Ovary (tissue), 10 donors: ENCODE results near the gene TUBB8B. TPM values are rescaled to one million over a fixed set of nuclear protein-coding genes. Genes with fewer than 3 reads are reported as not detected.
"Not testable (repeated sequence)": the region's sequence is repeated elsewhere in the genome, so short reads cannot be mapped to it uniquely, and the experiment has no call there.

Experiments used
- DNase-seq, 5 donors: peaks; one replicate each; pipeline ENCODE4 v3.0.0-alpha.2; 2019 to 2020
- H3K27ac ChIP-seq, 2 donors: fragments of 200-600 bp; one replicate each; pipeline versions ENCODE4 v1.5.1 to v1.8.0; 2019 to 2022
- H3K27me3 ChIP-seq: fragments of 200-600 bp; one replicate; pipeline ENCODE4 v1.8.0; 2022
- H3K36me3 ChIP-seq: fragments of 200-600 bp; sonication (generic); one replicate; pipeline ENCODE4 v1.5.1; 2019
- H3K4me1 ChIP-seq: one replicate; pipeline ENCODE4 v1.8.1; 2013; ENCODE audit warnings: mild to moderate bottlenecking, moderate library complexity; ENCODE audit not compliant: insufficient read depth
- H3K4me3 ChIP-seq: fragments of 200-600 bp; sonication (generic); one replicate; pipeline ENCODE4 v1.5.1; 2017
- H3K9me3 ChIP-seq, 2 donors: fragments of 200-600 bp in 1 of 2; sonication (generic) in 1 of 2; one replicate each; pipeline versions ENCODE4 v1.5.1 to v1.8.1; 2013 to 2019; ENCODE audit warnings: mild to moderate bottlenecking in 1 of 2, moderate library complexity in 1 of 2
- WGBS, 3 donors: extraction: QIAGEN DNeasy Blood & Tissue Kit in 1 of 3; methylation state at CpG; one replicate each; pipeline versions ENCODE4 v1.1.5 to v1.1.7; 2013 to 2017; 5-methylcytosine and 5-hydroxymethylcytosine counted together
- intact Hi-C, 4 donors: fragments of 100-400 bp; cut with DNase I; formaldehyde crosslinking; loops; one replicate each; pipeline versions ENCODE4 v1.11.0 to v1.15.1; 2022 to 2023
- long read RNA-seq, 3 donors: library from polyadenylated mRNA in 2 of 3; unstranded in 2 of 3; transcript quantifications; one replicate each; pipeline ENCODE4 v2.0.0 and lab custom pipeline, GENCODE V29; 2021 to 2026
- polyA plus RNA-seq, 2 donors: library from polyadenylated mRNA; stranded (reverse); fragments of 200-250 nt in 1 of 2; fragments of 350-450 nt in 1 of 2; fragmentation: Illumina TruSeq in 1 of 2; extraction: RNeasy Lipid Tissue Mini Kit (QIAGEN cat#74804) in 1 of 2; gene quantifications; one replicate each; pipeline ENCODE4 v1.2.3, GENCODE V29; 2013 to 2014
- total RNA-seq, 7 donors: library from RNA; depleted of rRNA in 2 of 7; stranded (reverse); fragments of >200 nt in 2 of 7; fragmentation: NEBNext Ultra II Directional in 3 of 7; extraction: Animal tissue kit (Norgen Biotek cat#: 25700) in 3 of 7; gene quantifications; one replicate each; pipeline versions ENCODE4 v1.1.0 to v1.2.4, GENCODE V29; 2016 to 2023
- donor health status: DM: no; HTN: no; CAD: no; lungs with moderate emphysema.
- donor health status: DM: no; HTN: no; CAD: no.
- donor health status: Bipolar disorder and iron deficiency.
- donor health status: DM: yes; HTN: yes; CAD: no.
- donor health status: DM: no; HTN: no; CAD: no.
- donor health status: DM: yes; HTN: yes; CAD: no.

Gene TUBB8B
- total RNA-seq = under 1 TPM in 3 of 7 donors, not detected in 4; 0.26 to 0.73 (median 0.30) TPM
- polyA plus RNA-seq = 1 to 10 TPM in 1 of 2 donors, under 1 TPM in 1; 0.25 to 2.9 TPM
- long read RNA-seq, donor 1, partial matches to known transcripts = 0 of 1 reads
- long read RNA-seq, donor 1, other reads (novel, unspliced or antisense) = 1 of 1 reads
- long read RNA-seq, donor 2 = 0 reads
- long read RNA-seq, donor 3 = 0 reads

DNA sequence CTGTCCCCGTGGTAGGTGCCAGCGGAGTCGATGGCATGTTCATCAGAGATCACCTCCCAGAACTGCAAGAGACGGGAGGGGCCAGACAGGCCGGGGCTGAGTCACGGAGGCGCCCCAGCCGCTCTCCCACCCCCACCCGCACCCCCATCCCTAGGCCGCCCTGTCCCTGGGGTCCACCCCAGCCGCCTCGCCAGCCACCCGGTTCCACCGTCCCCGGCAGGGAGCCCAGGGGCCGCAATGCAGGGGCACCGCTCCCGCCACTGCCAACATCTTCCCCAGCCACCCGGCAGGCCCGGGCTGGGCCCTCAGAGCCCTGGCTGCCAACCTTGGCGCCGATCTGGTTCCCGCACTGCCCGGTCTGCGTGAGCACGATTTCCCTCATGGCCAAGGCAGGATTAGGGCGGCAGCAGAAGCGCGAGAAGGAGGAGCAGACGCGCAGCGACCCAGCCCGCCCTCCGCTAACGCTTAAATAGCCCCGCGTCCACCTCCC is at the start of gene TUBB8B:
Gene TUBB8B, minus strand, starts transcription at position 440 of the 490 bp plus-strand sequence. Its CDS starts 58 bp downstream, at position 382.
- H3K36me3 ChIP-seq, H3K4me1 ChIP-seq, H3K9me3 ChIP-seq, H3K27me3 ChIP-seq, DNase-seq, H3K27ac ChIP-seq, intact Hi-C loops, H3K4me3 ChIP-seq: not testable (repeated sequence)
- WGBS, 3 donors = 85 to 96% (median 86%) methylated on average over 4 to 37 of the region's 37 CpGs

DNA sequence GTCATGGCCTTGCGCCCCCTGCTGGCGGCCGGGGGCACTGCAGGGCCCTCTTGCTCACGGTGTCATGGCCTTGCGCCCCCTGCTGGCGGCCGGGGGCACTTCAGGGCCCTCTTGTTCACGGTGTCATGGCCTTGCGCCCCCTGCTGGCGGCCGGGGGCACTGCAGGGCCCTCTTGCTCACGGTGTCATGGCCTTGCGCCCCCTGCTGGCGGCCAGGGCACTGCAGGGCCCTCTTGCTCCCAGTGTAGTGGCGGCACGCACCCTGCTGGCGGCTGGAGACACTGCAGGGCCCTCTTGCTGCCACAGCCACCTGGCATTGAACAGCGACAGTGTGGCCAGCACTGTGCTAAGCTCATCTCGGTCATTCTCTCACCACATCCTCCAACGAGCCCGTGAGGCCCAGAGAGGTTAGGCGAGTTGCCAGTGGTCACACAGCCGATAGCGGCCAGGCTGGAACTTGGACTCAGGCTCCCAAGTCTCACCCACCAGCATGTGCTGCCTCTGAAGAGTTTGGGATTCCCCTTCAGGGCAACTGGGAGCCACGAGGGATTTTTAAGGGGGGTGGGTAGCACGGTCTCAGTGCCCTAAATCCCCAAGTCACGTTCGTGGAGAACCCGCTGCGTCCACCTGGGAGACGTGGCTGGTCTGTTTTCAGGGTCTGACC is 48.0 kb upstream of the TUBB8B start:
- H3K27me3 ChIP-seq, DNase-seq, H3K4me1 ChIP-seq, H3K9me3 ChIP-seq, intact Hi-C loops, H3K27ac ChIP-seq, H3K36me3 ChIP-seq, H3K4me3 ChIP-seq: not testable (repeated sequence)
- 77 to 84% (median 81%) methylated on average over 13 to 28 of the region's 31 CpGs for WGBS, 3 donors

DNA sequence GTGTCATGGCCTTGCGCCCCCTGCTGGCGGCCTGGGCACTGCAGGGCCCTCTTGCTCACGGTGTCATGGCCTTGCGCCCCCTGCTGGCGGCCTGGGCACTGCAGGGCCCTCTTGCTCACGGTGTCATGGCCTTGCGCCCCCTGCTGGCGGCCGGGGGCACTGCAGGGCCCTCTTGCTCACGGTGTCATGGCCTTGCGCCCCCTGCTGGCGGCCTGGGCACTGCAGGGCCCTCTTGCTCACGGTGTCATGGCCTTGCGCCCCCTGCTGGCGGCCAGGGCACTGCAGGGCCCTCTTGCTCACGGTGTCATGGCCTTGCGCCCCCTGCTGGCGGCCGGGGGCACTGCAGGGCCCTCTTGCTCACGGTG is 47.3 kb upstream of the TUBB8B start:
- H3K36me3 ChIP-seq, intact Hi-C loops, H3K9me3 ChIP-seq, H3K4me1 ChIP-seq, H3K27me3 ChIP-seq, H3K4me3 ChIP-seq, H3K27ac ChIP-seq, DNase-seq: not testable (repeated sequence)
- WGBS, 3 donors = 77 to 78% methylated on average over 8 to 15 of the region's 20 CpGs; no CpG with 5 or more reads in 1 of the 3 donors

DNA sequence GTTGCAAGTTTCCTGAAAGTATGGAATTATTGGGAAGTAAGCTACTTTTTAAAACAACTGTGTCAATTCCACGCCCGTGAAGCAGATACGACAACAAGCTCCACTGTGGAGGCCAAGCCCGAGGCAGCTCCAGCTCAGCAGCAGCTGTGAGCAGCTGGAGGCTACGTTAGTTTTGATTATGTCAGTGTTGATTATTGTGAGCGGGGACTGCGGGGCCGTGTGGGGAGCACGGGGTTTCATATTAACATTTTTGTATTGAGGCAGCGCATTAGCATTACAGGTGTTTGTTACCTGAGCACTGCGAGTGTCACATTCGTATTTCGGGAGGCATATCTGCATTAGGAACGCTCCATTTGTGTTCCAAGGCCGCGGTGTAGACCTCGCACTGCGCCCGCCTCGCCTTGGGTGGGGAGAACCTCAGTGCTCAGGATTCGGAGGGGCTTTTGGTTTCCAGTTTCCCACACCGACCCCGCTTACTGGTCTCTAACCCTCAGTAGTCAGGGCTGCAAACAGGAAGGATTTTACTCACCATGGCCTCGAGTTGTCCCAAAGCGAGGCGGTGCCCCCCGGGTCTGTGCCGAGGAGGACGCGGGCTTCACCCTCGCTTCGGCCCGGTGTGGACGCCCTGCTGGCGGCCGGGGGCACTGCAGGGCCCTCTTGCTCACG is 46.8 kb upstream of the TUBB8B start:
- H3K27me3 ChIP-seq, H3K27ac ChIP-seq, H3K36me3 ChIP-seq, H3K4me1 ChIP-seq, H3K4me3 ChIP-seq, intact Hi-C loops, H3K9me3 ChIP-seq: not testable (repeated sequence)
- DNase-seq = peak in 1 of 5 donors; percentile 31
- 39 to 81% (median 77%) methylated on average over 12 to 15 of the region's 37 CpGs for WGBS, 3 donors

DNA sequence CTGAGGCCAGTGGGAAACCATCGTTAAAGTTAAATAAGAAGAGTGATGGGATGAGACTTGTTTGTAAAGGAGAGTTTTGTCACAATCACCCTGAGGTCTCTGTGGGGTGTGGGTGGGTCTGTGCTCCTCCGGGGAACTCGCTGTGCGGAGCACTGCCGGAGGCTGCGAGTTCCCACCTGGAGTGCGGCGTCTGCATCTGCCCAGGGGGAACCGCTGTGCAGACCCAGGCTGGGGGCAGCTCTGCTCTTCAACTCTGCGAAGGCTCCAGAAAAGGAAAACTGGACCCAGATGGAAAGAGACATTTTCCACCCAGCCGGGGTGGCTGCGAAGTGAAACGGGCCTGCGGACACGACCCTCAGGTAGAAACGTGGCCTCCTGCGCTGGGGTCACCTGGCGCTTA is 46.2 kb upstream of the TUBB8B start:
- H3K27me3 ChIP-seq, DNase-seq, H3K9me3 ChIP-seq, H3K36me3 ChIP-seq, H3K4me1 ChIP-seq, H3K27ac ChIP-seq, intact Hi-C loops, H3K4me3 ChIP-seq: not testable (repeated sequence)
- WGBS, 3 donors = 85 to 93% (median 89%) methylated on average over 18 of the region's 18 CpGs

DNA sequence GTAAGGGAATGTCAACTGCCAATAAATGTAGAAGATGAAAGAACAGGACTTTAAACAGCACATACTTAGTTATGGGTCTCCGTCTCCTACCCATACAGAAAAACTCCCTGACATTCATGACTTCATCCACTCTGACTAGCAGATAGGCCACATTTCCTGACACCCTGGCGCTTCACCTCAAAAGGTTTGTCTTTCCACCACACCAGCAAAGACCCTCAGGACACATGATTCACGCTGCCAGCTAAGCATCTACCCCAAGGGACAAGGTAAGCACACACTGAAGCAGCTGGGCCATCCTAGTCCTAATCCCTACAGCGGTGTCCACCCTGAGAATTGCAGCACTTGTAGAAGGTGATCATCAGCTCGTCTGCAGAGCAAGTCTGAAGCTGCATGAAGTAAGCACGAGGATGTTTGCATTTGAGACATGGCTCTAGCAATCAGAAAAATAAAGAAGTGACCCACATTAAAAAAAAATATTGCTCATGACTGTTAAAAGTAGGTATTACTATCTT is 44.5 kb upstream of the TUBB8B start:
- H3K27ac ChIP-seq, H3K4me3 ChIP-seq, intact Hi-C loops, H3K36me3 ChIP-seq, DNase-seq, H3K27me3 ChIP-seq, H3K9me3 ChIP-seq, H3K4me1 ChIP-seq: not testable (repeated sequence)
- 80 to 81% (median 81%) methylated on average over 6 of the region's 6 CpGs for WGBS, 3 donors

DNA sequence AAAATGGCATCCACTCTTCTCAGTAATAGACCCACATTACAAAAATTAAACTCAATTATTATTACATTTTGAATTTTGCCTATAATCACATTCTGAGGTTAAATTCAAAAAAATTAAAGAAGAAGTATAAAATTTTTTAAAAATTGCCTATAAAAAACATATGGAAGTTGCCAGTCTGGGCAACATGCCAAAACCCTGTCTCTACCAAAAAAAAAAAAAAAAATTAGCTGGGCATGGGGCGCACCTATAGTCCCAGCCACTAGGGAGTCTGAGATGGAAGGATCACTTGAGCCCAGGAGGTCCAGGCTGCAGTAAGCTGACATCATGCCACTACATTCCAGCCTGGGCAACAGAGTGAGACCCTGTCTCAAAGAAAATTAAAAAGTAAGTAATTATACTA is 42.1 kb upstream of the TUBB8B start:
- WGBS, 3 donors = 95 to 100% (median 100%) methylated on average over 1 of the region's 1 CpG
- H3K4me1 ChIP-seq, H3K9me3 ChIP-seq, intact Hi-C loops, H3K27ac ChIP-seq, H3K27me3 ChIP-seq, H3K36me3 ChIP-seq, H3K4me3 ChIP-seq, DNase-seq: not testable (repeated sequence)

DNA sequence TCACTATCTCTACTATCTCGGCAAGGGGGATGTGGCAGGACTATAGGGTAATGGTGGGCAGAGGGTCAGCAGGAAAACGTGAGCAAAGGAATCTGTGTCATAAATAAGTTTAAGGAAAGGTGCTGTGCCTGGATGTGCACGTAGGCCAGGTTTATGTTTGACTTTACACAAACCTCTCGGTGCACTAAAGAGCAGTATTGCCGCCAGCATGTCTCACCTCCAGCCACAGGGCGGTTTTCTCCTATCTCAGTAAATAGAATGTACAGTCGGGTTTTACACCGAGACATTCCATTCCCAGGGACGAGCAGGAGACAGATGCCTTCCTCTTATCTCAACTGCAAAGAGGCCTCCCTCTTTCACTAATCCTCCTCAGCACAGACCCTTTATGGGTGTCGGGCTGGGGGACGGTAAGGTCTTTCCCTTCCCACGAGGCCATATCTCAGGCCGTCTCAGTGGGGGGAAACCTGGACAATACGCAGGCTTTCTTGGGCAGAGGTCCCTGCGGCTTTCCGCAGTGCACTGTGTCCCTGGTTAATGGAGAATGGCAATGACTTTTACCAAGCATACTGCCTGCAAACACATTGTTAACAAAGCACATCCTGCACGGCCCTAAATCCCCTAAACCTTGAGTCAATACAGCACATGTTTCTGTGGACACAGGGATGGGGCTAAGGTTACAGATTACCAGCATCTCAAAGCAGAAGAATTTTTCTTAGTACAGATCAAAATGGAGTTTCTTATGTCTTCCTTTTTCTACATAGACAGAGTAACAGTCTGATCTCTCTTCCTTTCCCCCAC is 41.2 kb upstream of the TUBB8B start:
- intact Hi-C loops, DNase-seq, H3K27ac ChIP-seq, H3K27me3 ChIP-seq, H3K36me3 ChIP-seq, H3K4me3 ChIP-seq, H3K9me3 ChIP-seq, H3K4me1 ChIP-seq: not testable (repeated sequence)
- WGBS, 3 donors = 69 to 79% (median 74%) methylated on average over 17 of the region's 17 CpGs

DNA sequence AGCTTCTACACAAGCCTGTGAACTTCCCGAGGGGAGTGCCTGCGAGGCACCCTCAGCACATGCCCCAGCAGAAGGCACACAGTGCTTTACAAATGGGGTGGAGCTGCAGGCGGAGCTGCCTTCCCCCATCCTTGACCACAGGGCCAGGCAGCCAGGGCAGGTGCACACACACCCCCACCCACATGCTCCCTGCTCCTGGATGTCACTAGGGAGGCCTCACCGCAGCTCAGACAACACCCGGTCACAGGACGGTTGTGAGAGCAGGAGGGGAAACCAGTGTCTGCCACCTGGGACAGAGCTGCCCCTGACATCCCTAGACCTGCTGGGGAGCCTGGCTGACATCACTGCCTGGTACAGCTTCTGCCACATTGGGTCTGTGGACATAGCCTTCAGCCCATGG is 39.7 kb upstream of the TUBB8B start:
- H3K9me3 ChIP-seq, H3K4me1 ChIP-seq, H3K27me3 ChIP-seq, H3K4me3 ChIP-seq, H3K27ac ChIP-seq, intact Hi-C loops, DNase-seq, H3K36me3 ChIP-seq: not testable (repeated sequence)
- 69 to 84% (median 80%) methylated on average over 6 of the region's 6 CpGs for WGBS, 3 donors

DNA sequence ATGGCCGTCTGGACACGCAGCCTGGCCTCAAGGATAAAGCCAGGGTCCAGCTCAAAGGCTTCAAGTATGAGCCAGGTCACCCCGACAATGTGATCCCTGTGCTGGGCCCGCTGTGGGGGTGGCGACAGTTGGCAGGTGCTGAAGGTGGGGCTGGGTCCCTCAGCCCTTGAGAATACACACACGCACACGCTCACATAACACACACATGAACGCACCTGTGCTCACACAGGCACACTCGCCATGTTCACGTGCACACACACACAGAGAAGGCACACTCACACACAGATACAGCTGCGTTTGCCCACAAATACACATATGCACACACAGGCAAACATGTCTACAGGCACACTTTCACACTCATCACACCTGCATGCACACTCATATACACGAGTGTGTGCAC is 35.4 kb upstream of the TUBB8B start:
- H3K4me3 ChIP-seq, DNase-seq, H3K27me3 ChIP-seq, H3K4me1 ChIP-seq, intact Hi-C loops, H3K36me3 ChIP-seq, H3K9me3 ChIP-seq, H3K27ac ChIP-seq: not testable (repeated sequence)
- WGBS, 3 donors = 81 to 88% (median 81%) methylated on average over 10 to 12 of the region's 12 CpGs

DNA sequence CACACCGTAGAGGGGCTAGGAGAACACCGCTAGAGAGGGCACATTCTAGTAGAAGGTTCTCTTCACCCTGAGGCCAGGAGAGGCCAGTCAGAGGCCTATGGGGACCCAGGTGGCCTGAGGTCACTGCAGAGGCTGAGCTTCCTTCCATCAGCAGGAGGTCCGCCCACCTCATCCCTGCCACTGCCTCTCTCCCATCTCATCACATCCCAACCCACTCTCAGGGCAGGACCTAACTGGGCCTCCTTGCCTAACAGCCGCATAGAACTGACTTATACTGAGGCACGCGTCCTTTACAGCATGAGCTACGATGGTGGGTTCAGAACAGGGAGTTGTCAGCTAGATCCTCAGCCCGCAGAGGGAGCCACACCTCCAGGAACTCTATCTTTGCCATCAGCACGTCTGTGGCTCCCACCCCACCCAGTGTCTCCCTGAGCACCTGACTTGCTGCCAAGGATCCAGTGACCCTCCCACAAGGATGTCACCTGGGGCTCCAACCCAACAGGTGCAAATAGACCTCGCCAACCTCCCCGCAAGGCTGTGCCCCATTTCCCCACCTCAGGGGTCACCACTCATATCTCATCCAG is 33.3 kb upstream of the TUBB8B start:
- H3K27ac ChIP-seq, H3K36me3 ChIP-seq, H3K9me3 ChIP-seq, H3K4me1 ChIP-seq, DNase-seq, H3K27me3 ChIP-seq, H3K4me3 ChIP-seq, intact Hi-C loops: not testable (repeated sequence)
- 74 to 84% (median 80%) methylated on average over 11 of the region's 11 CpGs for WGBS, 3 donors
